Effector memory CD4-positive, alpha-beta T cell (primary cell): ENCODE measurements around the gene SHROOM2.

ENCODE experiments used
- DNase-seq, 3 donors: peaks; one replicate each; pipeline ENCODE4 v3.0.0-alpha.2; 2020
- H3K27ac ChIP-seq: 2 replicates; pipeline ENCODE4 v1.7.0; 2013; ENCODE audit warnings: mild to moderate bottlenecking, low read length, moderate library complexity; ENCODE audit not compliant: insufficient read depth, poor library complexity, severe bottlenecking
- H3K27me3 ChIP-seq: replicated peaks from 2 replicates; pipeline ENCODE4 v1.7.0; 2013; ENCODE audit warnings: mild to moderate bottlenecking, low read length; ENCODE audit not compliant: insufficient read depth, control insufficient read depth, poor library complexity, severe bottlenecking
- H3K36me3 ChIP-seq: 2 replicates; pipeline ENCODE4 v1.7.0; 2013; ENCODE audit warnings: mild to moderate bottlenecking, low read length, moderate library complexity; ENCODE audit not compliant: control insufficient read depth, insufficient read depth
- H3K4me1 ChIP-seq: 2 replicates; pipeline ENCODE4 v1.7.0; 2013; ENCODE audit warnings: low read length, mild to moderate bottlenecking; ENCODE audit not compliant: control insufficient read depth, insufficient read depth, poor library complexity, severe bottlenecking
- H3K4me3 ChIP-seq: 2 replicates; pipeline ENCODE4 v1.7.0; 2013; ENCODE audit warnings: low read length, low read depth, mild to moderate bottlenecking; ENCODE audit not compliant: insufficient read depth, poor library complexity, severe bottlenecking
- H3K9me3 ChIP-seq: 2 replicates; pipeline ENCODE4 v1.7.0; 2013; ENCODE audit warnings: mild to moderate bottlenecking, low read length, moderate library complexity; ENCODE audit not compliant: control insufficient read depth

The SHROOM2 gene

GRCh38 chrX:9906919-9907318, 120.7 kb downstream of the SHROOM2 start:
- DNase-seq: no peak
- no peaks in the 10 kb centered on the region for H3K9me3 ChIP-seq
- no peaks in the 10 kb centered on the region for H3K4me1 ChIP-seq
- no peaks in the 10 kb centered on the region for H3K36me3 ChIP-seq
- no peak overlapping the region for H3K4me3 ChIP-seq
- H3K27ac ChIP-seq: no peak overlapping the region
- H3K27me3 ChIP-seq: no peaks in the 10 kb centered on the region

- Histone ChIP-seq H3K4me3 (no peak overlapping the region), H3K4me1 (no peaks in the 10 kb centered on the region), H3K27me3 (no peaks in the 10 kb centered on the region), H3K9me3 (no peaks in the 10 kb centered on the region), H3K27ac (no peak overlapping the region), H3K36me3 (no peaks in the 10 kb centered on the region)
- no peak for DNase-seq
Measured at GRCh38 chrX:9907645-9908387, 121.6 kb downstream of the SHROOM2 start.

- no peaks in the 10 kb centered on the region for H3K27me3 ChIP-seq
- DNase-seq: no peak
- H3K4me1 ChIP-seq: no peaks in the 10 kb centered on the region
- H3K4me3 ChIP-seq: no peak overlapping the region
- no peaks in the 10 kb centered on the region for H3K36me3 ChIP-seq
- H3K27ac ChIP-seq: no peak overlapping the region
- H3K9me3 ChIP-seq: no peaks in the 10 kb centered on the region
Measured at GRCh38 chrX:9909254-9909653, 123.0 kb downstream of the SHROOM2 start.

DNA sequence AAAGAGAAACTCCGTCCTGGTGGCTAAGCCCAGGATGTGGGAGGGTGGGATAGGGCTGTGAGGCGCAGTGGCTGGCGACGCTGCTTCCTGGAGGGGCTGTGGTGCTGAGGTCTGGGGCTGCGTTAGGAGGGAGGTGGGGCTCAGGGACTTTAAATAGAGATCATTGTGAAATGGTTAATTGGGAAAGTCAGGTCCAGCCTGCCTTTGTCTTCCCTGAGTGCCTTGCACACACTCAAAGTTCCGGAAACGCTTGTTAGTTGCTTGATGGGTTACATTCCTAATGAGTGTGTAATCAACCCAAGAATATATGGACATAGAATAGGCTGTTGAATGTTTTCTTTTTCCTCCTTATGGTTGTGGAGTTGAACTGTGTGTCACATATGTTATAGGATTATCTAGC, 125.3 kb downstream of the SHROOM2 start:
- H3K27ac ChIP-seq: no peak overlapping the region

GRCh38 chrX:9912351-9913145, 126.3 kb downstream of the SHROOM2 start:
- Histone ChIP-seq H3K27me3 (no peaks in the 10 kb centered on the region), H3K27ac (no peak overlapping the region), H3K9me3 (no peaks in the 10 kb centered on the region), H3K4me3 (no peak overlapping the region), H3K36me3 (no peaks in the 10 kb centered on the region), H3K4me1 (no peaks in the 10 kb centered on the region)
- no peak for DNase-seq

More for the DNA sequence above, 125.3 kb downstream of the SHROOM2 start:
- Histone ChIP-seq H3K4me3 (no peak overlapping the region), H3K4me1 (no peaks in the 10 kb centered on the region), H3K36me3 (no peaks in the 10 kb centered on the region), H3K9me3 (no peaks in the 10 kb centered on the region), H3K27me3 (no peaks in the 10 kb centered on the region)
- DNase-seq: no peak

DNA sequence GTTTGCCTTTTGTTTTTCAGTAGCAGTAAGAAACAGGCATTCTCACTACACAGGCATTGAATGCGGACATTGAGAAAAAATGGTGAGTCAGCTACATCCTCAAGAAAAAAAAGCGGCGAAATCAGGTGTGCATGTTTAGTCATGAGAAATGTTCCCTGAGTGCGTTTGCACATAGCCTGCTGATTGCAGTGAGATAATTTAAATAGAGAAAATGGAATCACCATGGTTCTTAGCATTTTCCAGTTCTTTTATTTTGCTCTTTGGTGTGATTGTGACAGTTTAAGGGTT, 126.9 kb downstream of the SHROOM2 start:
- Histone ChIP-seq H3K36me3 (no peaks in the 10 kb centered on the region), H3K9me3 (no peaks in the 10 kb centered on the region), H3K27ac (no peak overlapping the region), H3K4me3 (no peak overlapping the region), H3K4me1 (no peaks in the 10 kb centered on the region), H3K27me3 (no peaks in the 10 kb centered on the region)
- no peak for DNase-seq

DNA sequence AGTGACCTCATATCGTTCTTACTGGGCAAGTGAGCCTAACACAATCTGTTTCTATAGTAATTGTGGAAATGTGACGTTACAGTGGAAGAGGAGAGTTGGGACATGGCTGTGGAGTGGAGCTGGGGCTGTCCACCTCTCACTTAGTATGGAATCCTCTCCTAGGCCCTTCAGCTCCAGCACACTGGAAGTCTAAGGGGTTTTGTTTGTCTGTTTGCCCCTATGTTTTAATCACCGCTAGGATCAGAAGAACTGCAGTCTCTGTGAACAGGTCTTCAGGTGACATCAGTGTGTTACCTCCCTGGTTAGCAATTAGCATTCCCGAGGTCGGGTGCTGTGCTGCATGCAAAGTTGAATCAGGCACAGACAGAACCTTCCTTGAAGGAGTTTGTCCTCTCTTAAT, 131.6 kb downstream of the SHROOM2 start:
- H3K27ac ChIP-seq: no peak overlapping the region
- no peaks in the 10 kb centered on the region for H3K4me1 ChIP-seq
- no peaks in the 10 kb centered on the region for H3K36me3 ChIP-seq
- H3K9me3 ChIP-seq: no peaks in the 10 kb centered on the region
- no peak overlapping the region for H3K4me3 ChIP-seq
- DNase-seq: no peak
- H3K27me3 ChIP-seq: no peaks in the 10 kb centered on the region

GRCh38 chrX:9919632-9920172, 133.5 kb downstream of the SHROOM2 start:
- no peak overlapping the region for H3K4me3 ChIP-seq
- no peaks in the 10 kb centered on the region for H3K9me3 ChIP-seq
- DNase-seq: no peak
- H3K27ac ChIP-seq: no peak overlapping the region
- H3K27me3 ChIP-seq: no peaks in the 10 kb centered on the region
- H3K36me3 ChIP-seq: no peaks in the 10 kb centered on the region
- H3K4me1 ChIP-seq: no peaks in the 10 kb centered on the region

GRCh38 chrX:9921407-9921806, 135.2 kb downstream of the SHROOM2 start:
- H3K27ac ChIP-seq: no peak overlapping the region
- no peak for DNase-seq
- H3K4me1 ChIP-seq: no peaks in the 10 kb centered on the region
- H3K36me3 ChIP-seq: no peaks in the 10 kb centered on the region
- H3K27me3 ChIP-seq: no peaks in the 10 kb centered on the region
- no peak overlapping the region for H3K4me3 ChIP-seq
- H3K9me3 ChIP-seq: no peaks in the 10 kb centered on the region

- no peak overlapping the region for H3K27ac ChIP-seq
- DNase-seq: no peak
- no peaks in the 10 kb centered on the region for H3K4me1 ChIP-seq
Measured at GRCh38 chrX:9923357-9923756, 137.1 kb downstream of the SHROOM2 start.

More at GRCh38 chrX:9923357-9923756, 137.1 kb downstream of the SHROOM2 start:
- Histone ChIP-seq H3K4me3 (no peak overlapping the region), H3K27me3 (no peaks in the 10 kb centered on the region), H3K36me3 (no peaks in the 10 kb centered on the region), H3K9me3 (no peaks in the 10 kb centered on the region)
